Camera-type eye (tissue), 1 donor: Measurements from ENCODE around the gene ZNF789. TPM values are rescaled to one million over a fixed set of nuclear protein-coding genes. Genes with fewer than 3 reads are reported as not detected.

Experiments
- total RNA-seq: library from RNA; depleted of rRNA; stranded (reverse); fragments of >200 nt; gene quantifications from one replicate; pipeline ENCODE4 v1.2.3, GENCODE V29; 2014

ZNF789 gene
- total RNA-seq = 32.5 TPM

DNA sequence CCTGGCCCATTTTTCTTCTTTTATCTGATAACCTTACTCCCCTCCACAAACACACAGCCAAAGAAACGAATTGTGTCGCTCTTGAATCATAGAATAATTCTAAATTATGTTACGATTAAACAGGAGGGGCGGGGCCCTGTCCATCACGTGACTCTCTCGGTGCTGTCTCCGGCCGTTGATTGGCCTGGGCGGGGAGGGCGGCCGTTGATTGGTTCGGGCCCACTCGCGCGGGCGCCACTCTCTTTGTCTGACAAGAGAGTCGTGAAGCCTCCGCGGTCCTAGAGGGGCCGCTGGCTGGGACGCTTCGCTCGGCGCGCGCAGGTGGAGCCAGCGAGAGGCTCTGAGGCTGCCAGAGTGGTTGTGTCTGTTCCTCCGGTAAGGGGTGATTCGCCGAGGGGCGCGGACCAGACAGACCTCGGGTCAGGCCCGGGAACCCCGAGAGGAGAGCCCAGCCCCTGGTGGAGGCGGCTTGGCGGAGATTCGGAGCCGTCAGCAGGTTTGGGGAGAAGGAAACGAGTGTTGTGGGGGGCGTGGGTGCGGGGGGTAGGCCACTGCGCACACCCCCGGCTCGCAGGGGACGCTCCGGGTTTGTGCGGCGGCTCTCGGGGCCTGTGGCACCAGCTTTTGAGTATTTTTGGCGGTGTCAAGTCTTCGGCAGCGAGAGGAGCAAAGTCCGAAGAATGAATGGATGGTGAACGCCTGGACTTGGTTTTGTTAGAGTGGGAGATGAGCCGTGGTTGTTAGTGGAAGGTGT, at the start of gene ZNF789:
Gene ZNF789 (plus strand): TSS at position 330 of the 754 bp plus-strand sequence. CDS start 3,567 bp downstream, outside the sequence.

DNA sequence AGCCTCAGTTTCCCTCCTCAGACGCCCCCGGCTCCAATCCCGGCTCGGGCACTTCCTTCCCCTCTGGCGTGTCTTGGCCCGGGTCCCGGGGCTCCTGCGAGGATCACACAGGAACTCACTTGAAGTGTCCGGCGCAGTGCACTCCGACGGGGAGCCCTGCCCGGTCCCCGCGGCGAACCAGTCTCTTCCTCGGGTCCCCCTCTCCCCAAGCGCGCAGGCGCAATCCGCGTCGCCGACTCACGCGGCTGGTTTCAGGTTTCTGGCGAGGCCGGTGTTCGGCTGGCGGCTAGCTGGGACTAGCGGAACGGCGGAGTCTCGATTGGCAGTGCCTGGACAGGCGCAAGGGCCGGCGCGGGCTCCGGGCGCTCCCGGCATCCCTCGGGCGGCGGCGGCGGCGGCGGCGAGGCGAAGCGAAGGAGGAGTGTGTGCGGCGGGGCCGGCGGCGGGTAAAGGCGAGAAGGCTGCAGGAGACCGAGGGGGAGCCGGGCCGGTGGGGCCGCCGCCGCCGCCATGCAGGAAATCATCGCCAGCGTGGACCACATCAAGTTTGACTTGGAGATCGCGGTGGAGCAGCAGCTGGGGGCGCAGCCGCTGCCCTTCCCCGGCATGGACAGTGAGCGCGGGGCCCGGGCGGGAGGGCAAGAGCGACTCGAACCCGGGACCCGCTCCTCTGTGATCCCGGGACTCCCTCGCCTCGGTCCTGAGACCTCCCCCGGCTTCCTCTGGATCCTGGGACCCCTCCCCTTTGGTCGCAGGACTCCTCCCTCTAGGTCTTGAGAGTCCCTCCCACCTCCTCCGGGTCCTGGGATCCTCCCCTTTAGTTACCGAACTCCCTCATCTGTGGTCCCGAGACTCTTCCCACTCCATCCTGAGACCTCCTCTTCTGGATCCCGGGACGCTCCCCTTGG, 33.9 kb upstream of the ZNF789 start, which contains the start of the genes CPSF4 and PTCD1:
Gene CPSF4 (plus strand): TSS at position 371 of the 908 bp plus-strand sequence. CDS start 140 bp downstream, at position 511.
Gene PTCD1 (minus strand): TSS at position 226 of the 908 bp plus-strand sequence. CDS start 3,556 bp downstream, outside the sequence.

DNA sequence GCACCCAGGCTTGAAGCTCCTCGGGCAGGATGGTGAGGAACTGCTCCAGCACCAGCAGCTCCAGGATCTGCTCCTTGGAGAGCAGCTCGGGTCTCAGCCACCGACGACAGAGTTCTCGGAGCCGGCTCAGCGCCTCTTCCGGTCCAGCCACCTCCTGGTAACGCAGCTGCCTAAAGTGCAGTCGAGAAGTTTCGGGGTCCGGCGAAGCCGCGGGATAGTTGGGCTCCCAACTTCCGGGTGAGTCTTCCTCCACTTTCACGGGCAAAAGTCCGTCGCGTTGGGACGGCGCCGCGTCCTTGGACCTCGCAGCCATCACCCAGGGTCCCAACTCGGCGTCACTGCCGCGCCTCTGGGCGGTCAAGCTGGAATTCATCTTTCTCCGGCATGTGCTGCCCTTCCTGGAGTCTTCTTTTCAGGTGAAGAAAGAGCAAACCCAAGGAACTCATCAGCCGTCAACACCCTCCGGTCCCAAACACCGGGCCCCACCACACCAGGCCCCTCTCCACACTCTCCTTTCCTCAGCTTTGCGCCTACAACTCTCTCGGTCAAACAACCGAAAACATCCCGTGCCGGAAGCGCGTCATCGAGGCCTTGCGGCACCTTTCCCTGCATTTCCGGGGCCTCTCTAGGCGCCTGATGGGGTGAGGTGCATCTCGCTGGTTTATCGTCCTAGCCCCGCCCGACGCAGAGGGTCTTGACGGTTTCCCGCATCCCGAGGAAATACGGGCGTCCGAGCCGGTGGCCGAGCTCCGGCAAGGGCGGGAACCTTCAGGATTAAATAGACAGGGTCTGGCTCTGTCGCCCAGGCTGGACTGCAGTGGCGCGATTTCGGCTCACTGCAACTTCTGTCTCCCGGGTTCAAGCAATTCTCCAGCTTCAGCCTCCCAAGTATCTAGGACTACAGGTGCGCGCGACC, 27.3 kb downstream of the ZNF789 start, which contains the start of gene ZNF394:
Gene ZNF394 (minus strand): TSS at position 561 of the 916 bp plus-strand sequence. CDS start 188 bp downstream, at position 373.

DNA sequence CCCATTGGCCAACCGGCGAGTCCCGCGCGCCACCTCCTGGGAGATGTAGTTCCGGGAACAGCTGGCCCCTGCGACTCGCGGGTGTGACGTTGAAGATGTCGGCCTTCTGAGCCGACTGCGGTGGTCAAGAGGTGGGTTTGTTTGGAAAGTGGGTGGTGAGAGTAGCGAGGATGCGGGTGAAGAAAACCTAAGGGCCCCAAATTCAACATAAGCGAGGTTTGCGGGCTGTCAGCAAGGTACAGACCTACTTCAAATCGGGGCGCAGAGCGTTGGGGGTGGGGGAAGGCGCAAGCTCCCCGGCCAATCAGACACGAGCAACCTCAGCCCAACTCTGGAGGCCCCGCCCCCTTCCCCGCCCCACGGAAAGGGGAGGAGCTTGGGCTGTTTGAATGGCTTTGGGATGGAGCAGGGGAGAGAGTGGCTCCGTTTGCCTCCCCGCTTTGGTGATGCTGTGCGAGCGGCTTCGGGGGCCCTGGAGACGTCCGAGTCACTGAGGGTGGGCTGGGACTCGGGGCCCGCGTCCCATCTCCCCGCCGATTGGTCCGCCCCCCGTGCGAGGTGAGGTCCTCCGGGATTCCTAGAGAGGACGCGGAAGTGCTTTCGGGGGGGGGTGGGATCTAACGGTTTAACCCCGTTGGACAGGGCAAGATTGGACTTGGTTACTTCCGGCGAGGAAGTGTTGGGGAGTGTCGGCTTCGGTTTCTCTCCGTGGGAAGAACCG, 32.1 kb downstream of the ZNF789 start, which contains the start of gene ZKSCAN5:
Gene ZKSCAN5 (plus strand): TSS at position 60 of the 721 bp plus-strand sequence. CDS start 1,383 bp downstream, outside the sequence.

Other genes with a start within 250 kb of the ZNF789 start
- not detected for gene MYH16, start 200.1 kb upstream of the ZNF789 start, total RNA-seq
- 74.1 TPM for gene ARPC1A, start 147.0 kb upstream of the ZNF789 start, total RNA-seq
- gene ARPC1B, start 98.2 kb upstream of the ZNF789 start, total RNA-seq = 41.9 TPM
- gene PDAP1, start 64.3 kb upstream of the ZNF789 start, total RNA-seq = 58.3 TPM
- gene BUD31, start 63.9 kb upstream of the ZNF789 start, total RNA-seq = 43.3 TPM
- 8.8 TPM for gene PTCD1, start 34.1 kb upstream of the ZNF789 start, total RNA-seq
- gene CPSF4, start 33.9 kb upstream of the ZNF789 start, total RNA-seq = 26.4 TPM
- gene ATP5MF, start 6.7 kb upstream of the ZNF789 start, total RNA-seq = 513 TPM
- gene ZNF394, start 27.4 kb downstream of the ZNF789 start, total RNA-seq = 35.1 TPM
- 19.4 TPM for gene ZKSCAN5, start 31.8 kb downstream of the ZNF789 start, total RNA-seq
- gene FAM200A, start 79.2 kb downstream of the ZNF789 start, total RNA-seq = 21.8 TPM
- gene ZNF655, start 85.8 kb downstream of the ZNF789 start, total RNA-seq = 113 TPM
- not detected for gene TMEM225B, start 125.4 kb downstream of the ZNF789 start, total RNA-seq
- gene ZSCAN25, start 144.1 kb downstream of the ZNF789 start, total RNA-seq = 29.7 TPM
- gene CYP3A5, start 207.1 kb downstream of the ZNF789 start, total RNA-seq = 4.6 TPM